Measurements from ENCODE around the gene PCSK1N. TPM values are rescaled to one million over a fixed set of nuclear protein-coding genes. Genes with fewer than 3 reads are reported as not detected.

PCSK1N gene
- total RNA-seq, 4 donors from 2014 or later: 0.44 to 2.3 (median 1.3) TPM; not detected in 1

DNA sequence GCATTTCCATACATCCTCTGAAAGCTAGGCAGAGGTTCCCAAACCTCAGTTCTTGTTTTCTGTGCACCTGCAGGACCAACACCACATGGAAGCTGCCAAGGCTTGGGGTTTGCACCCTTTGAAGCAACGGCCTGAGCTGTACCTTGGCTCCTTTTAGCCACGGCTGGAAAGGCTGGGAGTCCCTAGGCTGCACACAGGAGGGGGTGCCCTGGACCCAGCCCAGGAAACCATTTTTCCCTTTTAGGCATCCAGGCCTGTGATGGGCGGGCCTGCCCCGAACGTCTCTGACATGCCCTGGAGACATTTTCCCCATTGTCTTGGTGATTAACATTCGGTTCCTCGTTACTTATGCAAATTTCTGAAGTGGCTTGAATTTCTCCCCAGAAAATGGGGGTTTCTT lies 17.4 kb upstream of the PCSK1N start:
- DNase-seq: no peak
- intact Hi-C loops (cut with DNase I): no loop called here
- no peak overlapping the region for H3K27ac ChIP-seq

DNA sequence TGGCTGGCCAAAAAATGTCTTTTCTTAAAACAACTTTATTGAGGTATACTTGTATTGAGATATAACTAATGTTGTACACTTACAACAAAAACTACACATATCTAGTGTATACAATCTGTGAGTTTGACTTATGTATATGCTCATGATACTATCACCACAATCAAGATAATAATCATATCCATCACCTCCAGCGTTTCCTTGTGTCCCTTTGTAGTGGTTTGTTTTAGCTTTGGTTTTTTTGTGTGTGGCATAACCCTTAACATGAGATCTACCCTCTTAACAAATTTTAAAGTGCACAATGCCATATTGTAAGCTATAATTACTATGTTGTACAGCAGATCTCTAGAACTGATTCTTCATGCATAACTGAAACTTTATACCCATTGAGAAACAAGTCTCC lies 13.4 kb upstream of the PCSK1N start:
- no peak for TF ChIP-seq POLR2A (IDR thresholded peaks at IDR 0.05)
- TF ChIP-seq, protein P1, sequence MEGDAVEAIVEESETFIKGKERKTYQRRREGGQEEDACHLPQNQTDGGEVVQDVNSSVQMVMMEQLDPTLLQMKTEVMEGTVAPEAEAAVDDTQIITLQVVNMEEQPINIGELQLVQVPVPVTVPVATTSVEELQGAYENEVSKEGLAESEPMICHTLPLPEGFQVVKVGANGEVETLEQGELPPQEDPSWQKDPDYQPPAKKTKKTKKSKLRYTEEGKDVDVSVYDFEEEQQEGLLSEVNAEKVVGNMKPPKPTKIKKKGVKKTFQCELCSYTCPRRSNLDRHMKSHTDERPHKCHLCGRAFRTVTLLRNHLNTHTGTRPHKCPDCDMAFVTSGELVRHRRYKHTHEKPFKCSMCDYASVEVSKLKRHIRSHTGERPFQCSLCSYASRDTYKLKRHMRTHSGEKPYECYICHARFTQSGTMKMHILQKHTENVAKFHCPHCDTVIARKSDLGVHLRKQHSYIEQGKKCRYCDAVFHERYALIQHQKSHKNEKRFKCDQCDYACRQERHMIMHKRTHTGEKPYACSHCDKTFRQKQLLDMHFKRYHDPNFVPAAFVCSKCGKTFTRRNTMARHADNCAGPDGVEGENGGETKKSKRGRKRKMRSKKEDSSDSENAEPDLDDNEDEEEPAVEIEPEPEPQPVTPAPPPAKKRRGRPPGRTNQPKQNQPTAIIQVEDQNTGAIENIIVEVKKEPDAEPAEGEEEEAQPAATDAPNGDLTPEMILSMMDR (IDR thresholded peaks at IDR 0.05): no peak
- Histone ChIP-seq H3K27ac (no peak overlapping the region), H3K4me3 (no peak overlapping the region), H3K27me3 (no peaks in the 10 kb centered on the region), H3K4me1 (no peaks in the 10 kb centered on the region), H3K9me3 (no peaks in the 10 kb centered on the region), H3K36me3 (no peaks in the 10 kb centered on the region)
- intact Hi-C loops (cut with DNase I): no loop called here
- no peak for DNase-seq
- WGBS, 2 donors: 53 to 67% methylated on average over 1 of the region's 1 CpG

More for the DNA sequence above, 17.4 kb upstream of the PCSK1N start:
- Histone ChIP-seq H3K4me3 (no peak overlapping the region), H3K9me3 (no peaks in the 10 kb centered on the region), H3K27me3 (no peaks in the 10 kb centered on the region), H3K4me1 (no peaks in the 10 kb centered on the region), H3K36me3 (no peaks in the 10 kb centered on the region)
- WGBS, 2 donors: 75 to 77% methylated on average over 5 of the region's 7 CpGs
- TF ChIP-seq, protein P1 (IDR thresholded peaks at IDR 0.05): no peak
- no peak for TF ChIP-seq POLR2A (IDR thresholded peaks at IDR 0.05)

DNA sequence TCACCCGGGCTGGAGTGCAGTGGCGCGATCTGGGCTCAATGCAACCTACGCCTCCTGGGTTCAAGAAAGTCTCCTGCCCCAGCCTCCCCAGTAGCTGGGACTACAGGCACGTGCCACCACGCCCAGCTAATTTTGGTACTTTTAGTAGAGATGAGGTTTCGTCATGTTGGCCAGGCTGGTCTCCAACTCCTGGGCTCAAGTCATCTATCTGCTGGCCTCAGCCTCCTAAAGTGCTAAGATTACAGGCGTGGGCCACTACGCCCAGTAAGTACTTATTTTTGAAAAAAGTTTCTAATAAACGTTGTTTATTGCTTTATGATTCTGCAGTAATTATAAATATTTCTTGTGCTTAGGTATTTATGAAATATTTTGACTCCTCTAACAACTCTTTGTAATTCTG lies 4.3 kb upstream of the PCSK1N start:
- Histone ChIP-seq H3K27me3 (peaks cover 0 to 17% (median 0%) of the 10 kb centered on the region in 4 donors), H3K36me3 (no peaks in the 10 kb centered on the region), H3K4me1 (peaks cover 0 to 10% (median 3%) of the 10 kb centered on the region in 3 donors), H3K9me3 (no peaks in the 10 kb centered on the region), H3K4me3 (no peak overlapping the region), H3K27ac (no peak overlapping the region)
- no peak for DNase-seq
- TF ChIP-seq, protein P1 (IDR thresholded peaks at IDR 0.05): no peak
- no peak for TF ChIP-seq POLR2A (IDR thresholded peaks at IDR 0.05)
- 78 to 80% methylated on average over 3 to 10 of the region's 10 CpGs for WGBS, 2 donors
- intact Hi-C loops (cut with DNase I): no loop called here

DNA sequence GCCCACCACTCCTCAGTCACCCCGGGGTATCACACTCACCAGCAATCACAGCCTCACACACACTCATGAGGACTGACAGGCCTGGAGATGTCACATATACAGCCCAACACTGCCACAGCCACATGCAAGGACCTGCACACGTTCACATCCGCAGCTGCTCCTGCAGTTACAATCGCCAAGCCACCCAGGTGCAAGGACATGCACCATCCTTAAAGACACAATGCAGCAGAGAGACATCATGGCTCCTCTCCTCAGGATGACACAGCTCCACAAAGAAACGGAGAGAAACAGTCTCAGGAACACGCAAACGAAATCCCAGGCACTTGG lies 1.1 kb downstream of the PCSK1N start:
- DNase-seq: no peak
- no peak overlapping the region for H3K4me3 ChIP-seq
- H3K27me3 ChIP-seq: peaks cover 0 to 64% (median 5%) of the 10 kb centered on the region in 4 donors
- intact Hi-C loops (cut with DNase I): no loop called here
- H3K27ac ChIP-seq: no peak overlapping the region
- 14 to 23% methylated on average over 1 to 6 of the region's 7 CpGs for WGBS, 2 donors
- no peak for TF ChIP-seq POLR2A (IDR thresholded peaks at IDR 0.05)
- TF ChIP-seq, protein P1 (IDR thresholded peaks at IDR 0.05): no peak
- peaks cover 0 to 22% (median 3%) of the 10 kb centered on the region in 3 donors for H3K4me1 ChIP-seq
- no peaks in the 10 kb centered on the region for H3K9me3 ChIP-seq
- H3K36me3 ChIP-seq: no peaks in the 10 kb centered on the region

DNA sequence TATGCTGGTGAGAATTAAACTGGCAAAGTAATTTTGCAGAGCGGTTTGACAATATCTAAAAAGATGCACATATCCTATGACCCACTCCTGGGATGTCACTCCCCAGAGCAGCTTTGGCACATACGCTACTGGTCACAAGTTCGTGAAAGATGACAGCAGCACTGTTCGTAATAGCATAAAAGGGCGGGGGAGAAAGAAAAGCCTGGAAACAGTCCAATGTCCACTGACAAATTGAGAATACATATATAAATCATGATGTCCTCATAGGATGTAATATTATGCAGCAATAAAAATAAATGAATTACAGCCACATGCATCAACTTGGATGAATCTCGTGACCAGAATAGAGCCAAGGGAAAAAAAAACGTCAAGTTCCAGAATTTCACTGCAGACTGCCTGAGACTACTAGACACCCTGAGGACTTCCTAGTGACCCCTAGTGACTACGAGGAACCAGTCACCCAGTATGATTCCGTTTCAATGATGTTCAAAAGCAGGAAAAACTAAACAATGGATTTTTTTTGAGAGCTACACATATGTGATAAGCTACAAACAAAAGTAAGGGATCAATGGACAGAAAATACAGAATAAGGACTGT lies 1.8 kb downstream of the PCSK1N start:
- peaks cover 0 to 22% (median 3%) of the 10 kb centered on the region in 3 donors for H3K4me1 ChIP-seq
- no peaks in the 10 kb centered on the region for H3K9me3 ChIP-seq
- no peak overlapping the region for H3K4me3 ChIP-seq
- no peak overlapping the region for H3K27ac ChIP-seq
- H3K36me3 ChIP-seq: no peaks in the 10 kb centered on the region
- H3K27me3 ChIP-seq: peaks cover 0 to 68% (median 5%) of the 10 kb centered on the region in 4 donors
- no peak for TF ChIP-seq POLR2A (IDR thresholded peaks at IDR 0.05)
- TF ChIP-seq, protein P1 (IDR thresholded peaks at IDR 0.05): no peak
- DNase-seq: no peak
- intact Hi-C loops (cut with DNase I): no loop called here
- WGBS, 2 donors: 36 to 51% methylated on average over 9 of the region's 9 CpGs

Data from esophagus squamous epithelium (tissue), 5 donors.